T follicular helper cell (primary cell): ENCODE results near the gene SCUBE3.

ENCODE experiments used
- DNase-seq: peaks from one replicate; pipeline ENCODE4 v3.0.0-alpha.2; 2020; ENCODE audit warnings: low read depth

Gene SCUBE3

GRCh38 chr6:35213298-35213791 is 411 bp upstream of the SCUBE3 start:
- DNase-seq = no peak

GRCh38 chr6:35214869-35215664 is 1.3 kb downstream of the SCUBE3 start:
- DNase-seq = no peak

GRCh38 chr6:35215665-35216411 is 2.1 kb downstream of the SCUBE3 start:
- no peak for DNase-seq

- DNase-seq = no peak
Observed at GRCh38 chr6:35216412-35216732, 2.6 kb downstream of the SCUBE3 start.

GRCh38 chr6:35216851-35217811 is 3.4 kb downstream of the SCUBE3 start:
- no peak for DNase-seq

GRCh38 chr6:35218021-35218420 is 4.3 kb downstream of the SCUBE3 start:
- no peak for DNase-seq

GRCh38 chr6:35218456-35218855 is 4.7 kb downstream of the SCUBE3 start:
- DNase-seq = no peak

- no peak for DNase-seq
Observed at GRCh38 chr6:35219683-35220326, 6.0 kb downstream of the SCUBE3 start.

- no peak for DNase-seq
Observed at GRCh38 chr6:35220711-35221110, 7.0 kb downstream of the SCUBE3 start.

GRCh38 chr6:35223396-35223795 is 9.6 kb downstream of the SCUBE3 start:
- DNase-seq = no peak

- DNase-seq = no peak
Observed at GRCh38 chr6:35224720-35225119, 11.0 kb downstream of the SCUBE3 start.

GRCh38 chr6:35228481-35228880 is 14.7 kb downstream of the SCUBE3 start:
- DNase-seq = no peak

- no peak for DNase-seq
Observed at GRCh38 chr6:35229304-35229703, 15.5 kb downstream of the SCUBE3 start.

- DNase-seq = no peak
Observed at GRCh38 chr6:35230498-35230897, 16.7 kb downstream of the SCUBE3 start.

- no peak for DNase-seq
Observed at GRCh38 chr6:35230950-35231349, 17.2 kb downstream of the SCUBE3 start.

- no peak for DNase-seq
Observed at GRCh38 chr6:35231563-35231962, 17.8 kb downstream of the SCUBE3 start.

- DNase-seq = no peak
Observed at GRCh38 chr6:35234901-35235300, 21.1 kb downstream of the SCUBE3 start.

GRCh38 chr6:35236223-35236622 is 22.5 kb downstream of the SCUBE3 start:
- DNase-seq = no peak

GRCh38 chr6:35237476-35237875 is 23.7 kb downstream of the SCUBE3 start:
- no peak for DNase-seq

GRCh38 chr6:35238843-35239289 is 25.1 kb downstream of the SCUBE3 start:
- no peak for DNase-seq

- DNase-seq = no peak
Observed at GRCh38 chr6:35239581-35239980, 25.8 kb downstream of the SCUBE3 start.
